Ovary (tissue), 3 donors: ENCODE data around the gene TPM3.

ENCODE experiments used
- POLR2A ChIP-seq: fragments of 450-650 bp; IDR thresholded peaks from one replicate; pipeline ENCODE4 v1.6.1; 2017; ENCODE audit warnings: antibody characterized with exemption, mild to moderate bottlenecking, moderate library complexity
- TF ChIP-seq, protein P1 (sequence below), 3 donors: fragments of 450-650 bp in 2 of 3; fragments of 200-600 bp in 1 of 3; IDR thresholded peaks; one replicate each; pipeline versions ENCODE4 v1.5.1 to v1.8.0; 2016 to 2022; ENCODE audit warnings: antibody characterized with exemption in 3 of 3, mild to moderate bottlenecking in 1 of 3
- donor health status: DM: no; HTN: no; CAD: no.

DNA sequence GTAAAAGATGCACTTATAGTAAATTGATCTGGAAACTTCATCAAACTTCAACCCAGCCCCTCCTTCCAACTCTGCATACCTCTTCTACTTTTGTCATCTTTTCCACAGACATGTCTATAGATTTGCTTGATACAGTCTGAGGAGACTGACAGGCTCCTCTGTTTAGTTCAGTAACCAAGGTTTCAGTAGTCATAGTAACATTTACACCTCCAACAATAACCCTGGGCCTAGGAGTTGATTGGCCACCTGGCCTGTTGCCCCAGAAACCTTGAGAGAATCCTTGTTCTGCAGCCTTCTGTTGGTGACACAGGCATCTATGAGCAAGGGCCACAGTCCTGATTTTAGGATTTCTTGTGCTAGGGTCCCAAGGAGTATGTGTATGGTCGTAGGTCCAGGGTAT, 14.3 kb upstream of the TPM3 start, which contains the start of gene CFAP141:
- TF ChIP-seq, protein P1, sequence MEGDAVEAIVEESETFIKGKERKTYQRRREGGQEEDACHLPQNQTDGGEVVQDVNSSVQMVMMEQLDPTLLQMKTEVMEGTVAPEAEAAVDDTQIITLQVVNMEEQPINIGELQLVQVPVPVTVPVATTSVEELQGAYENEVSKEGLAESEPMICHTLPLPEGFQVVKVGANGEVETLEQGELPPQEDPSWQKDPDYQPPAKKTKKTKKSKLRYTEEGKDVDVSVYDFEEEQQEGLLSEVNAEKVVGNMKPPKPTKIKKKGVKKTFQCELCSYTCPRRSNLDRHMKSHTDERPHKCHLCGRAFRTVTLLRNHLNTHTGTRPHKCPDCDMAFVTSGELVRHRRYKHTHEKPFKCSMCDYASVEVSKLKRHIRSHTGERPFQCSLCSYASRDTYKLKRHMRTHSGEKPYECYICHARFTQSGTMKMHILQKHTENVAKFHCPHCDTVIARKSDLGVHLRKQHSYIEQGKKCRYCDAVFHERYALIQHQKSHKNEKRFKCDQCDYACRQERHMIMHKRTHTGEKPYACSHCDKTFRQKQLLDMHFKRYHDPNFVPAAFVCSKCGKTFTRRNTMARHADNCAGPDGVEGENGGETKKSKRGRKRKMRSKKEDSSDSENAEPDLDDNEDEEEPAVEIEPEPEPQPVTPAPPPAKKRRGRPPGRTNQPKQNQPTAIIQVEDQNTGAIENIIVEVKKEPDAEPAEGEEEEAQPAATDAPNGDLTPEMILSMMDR (IDR thresholded peaks at IDR 0.05) = no peak
- TF ChIP-seq POLR2A = no peak
